ENCODE data around the gene TRAPPC4. TPM values are rescaled to one million over a fixed set of nuclear protein-coding genes. Genes with fewer than 3 reads are reported as not detected.
"Not testable (repeated sequence)": the region's sequence is repeated elsewhere in the genome, so short reads cannot be mapped to it uniquely, and the experiment has no call there.

Gene TRAPPC4
- polyA plus RNA-seq, 1 donor (not counting 4 experiments of a cell fraction or from before 2014, with no cell fraction given): 121 TPM

DNA sequence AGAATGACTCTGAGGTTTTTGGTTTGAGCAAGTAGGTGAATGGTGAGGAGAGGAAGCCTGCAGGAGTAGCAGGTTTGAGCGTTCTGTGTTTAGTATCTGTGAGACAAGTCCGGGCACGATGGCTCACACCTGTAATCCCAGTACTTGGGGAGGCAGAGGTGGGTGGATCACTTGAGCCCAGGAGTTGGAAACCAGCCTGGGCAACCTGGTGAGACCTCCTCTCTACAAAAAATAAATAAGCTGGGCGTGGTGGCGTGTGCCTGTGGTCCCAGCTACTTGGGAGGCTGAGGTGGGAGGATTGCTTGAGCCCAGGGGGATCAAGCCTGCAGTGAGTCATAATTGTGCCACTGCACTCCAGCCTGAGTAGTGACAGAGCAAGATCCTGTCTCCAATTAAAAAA, 30.3 kb upstream of the TRAPPC4 start:
- Histone ChIP-seq H3K9me1 (ENCODE audit: control insufficient read depth, extremely low read depth, insufficient read depth, low read length) (no peaks in the 10 kb centered on the region), H3K9ac (ENCODE audit: control insufficient read depth, extremely low read depth, insufficient read depth, low read length) (no peak overlapping the region), H3K79me2 (ENCODE audit: control insufficient read depth, insufficient read depth, low read length) (no peaks in the 10 kb centered on the region), H3K27ac (ENCODE audit: control insufficient read depth, insufficient read depth, low read length) (no peak overlapping the region), H4K20me1 (ENCODE audit: control insufficient read depth, extremely low read depth, insufficient read depth, low read length) (no peaks in the 10 kb centered on the region), H3K27me3 (ENCODE audit: control insufficient read depth, extremely low read depth, insufficient read depth, low read length) (no peaks in the 10 kb centered on the region), H3K9me3 (ENCODE audit: control insufficient read depth, low read depth, low read length) (no peaks in the 10 kb centered on the region), H2AFZ (ENCODE audit: control insufficient read depth, low read length) (no peak overlapping the region), H3K4me2 (ENCODE audit: control insufficient read depth, extremely low read depth, insufficient read depth, low read depth, low read length) (no peak overlapping the region), H3K4me3 (ENCODE audit: control insufficient read depth in 2 of 3, extremely low read depth in 1 of 3, insufficient read depth in 2 of 3, low read depth in 1 of 3, low read length in 3 of 3) (no peak overlapping the region), H3K4me1 (ENCODE audit: control insufficient read depth, extremely low read depth, insufficient read depth, low read length) (peaks cover 9% of the 10 kb centered on the region), H3K36me3 (ENCODE audit: control insufficient read depth in 2 of 2, extremely low read depth in 1 of 2, insufficient read depth in 2 of 2, low read length in 2 of 2) (no peaks in the 10 kb centered on the region)
- peak; percentile 78 for DNase-seq (ENCODE audit: low read depth, low spot score)
- TF ChIP-seq, protein P1, sequence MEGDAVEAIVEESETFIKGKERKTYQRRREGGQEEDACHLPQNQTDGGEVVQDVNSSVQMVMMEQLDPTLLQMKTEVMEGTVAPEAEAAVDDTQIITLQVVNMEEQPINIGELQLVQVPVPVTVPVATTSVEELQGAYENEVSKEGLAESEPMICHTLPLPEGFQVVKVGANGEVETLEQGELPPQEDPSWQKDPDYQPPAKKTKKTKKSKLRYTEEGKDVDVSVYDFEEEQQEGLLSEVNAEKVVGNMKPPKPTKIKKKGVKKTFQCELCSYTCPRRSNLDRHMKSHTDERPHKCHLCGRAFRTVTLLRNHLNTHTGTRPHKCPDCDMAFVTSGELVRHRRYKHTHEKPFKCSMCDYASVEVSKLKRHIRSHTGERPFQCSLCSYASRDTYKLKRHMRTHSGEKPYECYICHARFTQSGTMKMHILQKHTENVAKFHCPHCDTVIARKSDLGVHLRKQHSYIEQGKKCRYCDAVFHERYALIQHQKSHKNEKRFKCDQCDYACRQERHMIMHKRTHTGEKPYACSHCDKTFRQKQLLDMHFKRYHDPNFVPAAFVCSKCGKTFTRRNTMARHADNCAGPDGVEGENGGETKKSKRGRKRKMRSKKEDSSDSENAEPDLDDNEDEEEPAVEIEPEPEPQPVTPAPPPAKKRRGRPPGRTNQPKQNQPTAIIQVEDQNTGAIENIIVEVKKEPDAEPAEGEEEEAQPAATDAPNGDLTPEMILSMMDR (optimal IDR thresholded peaks at IDR 0.05 in 1 of 3, IDR thresholded peaks at IDR 0.05 in 1 of 3, conservative IDR thresholded peaks at IDR 0.05 in 1 of 3; ENCODE audit: extremely low read depth in 1 of 3, insufficient read depth in 2 of 3, low read length in 3 of 3): no peak
- no peak for TF ChIP-seq EZH2 (IDR thresholded peaks at IDR 0.05; ENCODE audit: low read length)
- peak; percentile 75 for FAIRE-seq
- dilution Hi-C loops (cut with MboI; ENCODE audit: extremely low pct_ligation_motif_present, low sequenced_read_pairs): no loop called here

DNA sequence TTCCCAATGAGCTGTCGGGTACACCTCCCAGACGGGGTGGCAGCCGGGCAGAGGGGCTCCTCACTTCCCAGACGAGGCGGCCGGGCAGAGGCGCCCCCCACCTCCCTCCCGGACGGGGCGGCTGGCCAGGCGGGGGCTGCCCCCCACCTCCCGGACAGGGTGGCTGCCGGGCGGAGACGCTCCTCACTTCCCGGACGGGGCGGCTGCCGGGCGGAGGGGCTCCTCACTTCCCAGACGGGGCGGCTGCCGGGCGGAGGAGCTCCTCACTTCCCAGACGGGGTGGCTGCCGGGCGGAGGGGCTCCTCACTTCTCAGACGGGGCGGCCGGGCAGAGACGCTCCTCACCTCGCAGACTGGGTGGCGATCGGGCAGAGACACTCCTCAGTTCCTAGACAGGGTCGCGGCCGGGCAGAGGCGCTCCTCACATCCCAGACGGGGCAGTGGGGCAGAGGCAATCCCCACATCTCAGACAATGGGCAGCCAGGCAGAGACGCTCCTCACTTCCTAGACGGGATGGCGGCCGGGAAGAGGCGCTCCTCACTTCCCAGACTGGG, 27.0 kb upstream of the TRAPPC4 start:
- H3K27ac ChIP-seq (ENCODE audit: control insufficient read depth, insufficient read depth, low read length); H3K27me3 ChIP-seq (ENCODE audit: control insufficient read depth, extremely low read depth, insufficient read depth, low read length); dilution Hi-C loops (cut with MboI; ENCODE audit: extremely low pct_ligation_motif_present, low sequenced_read_pairs); H3K79me2 ChIP-seq (ENCODE audit: control insufficient read depth, insufficient read depth, low read length); H3K9me3 ChIP-seq (ENCODE audit: control insufficient read depth, low read depth, low read length); H3K36me3 ChIP-seq (ENCODE audit: control insufficient read depth in 2 of 2, extremely low read depth in 1 of 2, insufficient read depth in 2 of 2, low read length in 2 of 2); H3K4me3 ChIP-seq (ENCODE audit: control insufficient read depth in 2 of 3, extremely low read depth in 1 of 3, insufficient read depth in 2 of 3, low read depth in 1 of 3, low read length in 3 of 3); FAIRE-seq; H4K20me1 ChIP-seq (ENCODE audit: control insufficient read depth, extremely low read depth, insufficient read depth, low read length); H3K9ac ChIP-seq (ENCODE audit: control insufficient read depth, extremely low read depth, insufficient read depth, low read length); DNase-seq (ENCODE audit: low read depth, low spot score); H3K4me2 ChIP-seq (ENCODE audit: control insufficient read depth, extremely low read depth, insufficient read depth, low read depth, low read length); H2AFZ ChIP-seq (ENCODE audit: control insufficient read depth, low read length); H3K4me1 ChIP-seq (ENCODE audit: control insufficient read depth, extremely low read depth, insufficient read depth, low read length); H3K9me1 ChIP-seq (ENCODE audit: control insufficient read depth, extremely low read depth, insufficient read depth, low read length): not testable (repeated sequence)
